Chondrocyte (in vitro differentiated cells): ENCODE measurements around the gene LCE1F. TPM values are rescaled to one million over a fixed set of nuclear protein-coding genes. Genes with fewer than 3 reads are reported as not detected.

ENCODE experiments used
- DNase-seq: peaks from one replicate; pipeline ENCODE4 v3.0.0; 2021; ENCODE audit warnings: mixed read lengths, low spot score
- H3K27ac Mint-ChIP-seq: one replicate; pipeline ENCODE4 v1.8.0; 2021; ENCODE audit warnings: mild to moderate bottlenecking, moderate library complexity, mixed read lengths; ENCODE audit not compliant: unreplicated experiment
- H3K27me3 Mint-ChIP-seq: 2 replicates; pipeline ENCODE4 v1.8.0; 2021; ENCODE audit warnings: low read depth, mixed read lengths
- H3K36me3 Mint-ChIP-seq: 2 replicates; pipeline ENCODE4 v1.8.0; 2021; ENCODE audit warnings: low read depth, mixed read lengths
- H3K4me1 Mint-ChIP-seq: 2 replicates; pipeline ENCODE4 v1.8.0; 2021; ENCODE audit warnings: low read depth, mild to moderate bottlenecking, mixed read lengths
- H3K4me3 Mint-ChIP-seq: one replicate; pipeline ENCODE4 v1.8.0; 2021; ENCODE audit warnings: mild to moderate bottlenecking, moderate library complexity, mixed read lengths; ENCODE audit not compliant: unreplicated experiment
- H3K9me3 Mint-ChIP-seq: 2 replicates; pipeline ENCODE4 v1.8.0; 2021; ENCODE audit warnings: low read depth, mixed read lengths
- CTCF ChIP-seq: fragments of 200-600 bp; sonication (generic); IDR thresholded peaks from 2 replicates; pipeline ENCODE4 v1.5.0; 2021; ENCODE audit warnings: antibody characterized with exemption, mild to moderate bottlenecking, moderate library complexity
- total RNA-seq: library from RNA; stranded (reverse); gene quantifications from 3 replicates; pipeline ENCODE4 v1.2.1, GENCODE V29; 2021

LCE1F gene
- total RNA-seq, 1 donor from 2014 or later, result not detected

GRCh38 chr1:152747831-152748230 is 27.1 kb upstream of the LCE1F start:
- Mint-ChIP-seq H3K27ac (no peak overlapping the region), H3K4me3 (no peak overlapping the region), H3K4me1 (no peaks in the 10 kb centered on the region), H3K27me3 (no peaks in the 10 kb centered on the region), H3K36me3 (peaks cover 1% of the 10 kb centered on the region), H3K9me3 (peaks cover 9% of the 10 kb centered on the region)
- DNase-seq, result no peak
- TF ChIP-seq CTCF, result no peak

GRCh38 chr1:152752225-152752624 is 22.7 kb upstream of the LCE1F start:
- Mint-ChIP-seq H3K4me1 (no peaks in the 10 kb centered on the region), H3K9me3 (peaks cover 22% of the 10 kb centered on the region), H3K27ac (no peak overlapping the region), H3K27me3 (no peaks in the 10 kb centered on the region), H3K36me3 (no peaks in the 10 kb centered on the region), H3K4me3 (no peak overlapping the region)
- no peak for DNase-seq
- TF ChIP-seq CTCF, result no peak

- DNase-seq, result no peak
- H3K4me3 Mint-ChIP-seq, result no peak overlapping the region
- no peak for TF ChIP-seq CTCF
- H3K27ac Mint-ChIP-seq, result no peak overlapping the region
- no peaks in the 10 kb centered on the region for H3K36me3 Mint-ChIP-seq
- no peaks in the 10 kb centered on the region for H3K4me1 Mint-ChIP-seq
- H3K9me3 Mint-ChIP-seq, result peaks cover 22% of the 10 kb centered on the region
- H3K27me3 Mint-ChIP-seq, result no peaks in the 10 kb centered on the region
Measured at GRCh38 chr1:152753586-152753985, 21.4 kb upstream of the LCE1F start.

GRCh38 chr1:152756872-152757271 is 18.1 kb upstream of the LCE1F start:
- H3K9me3 Mint-ChIP-seq, result peaks cover 41% of the 10 kb centered on the region
- DNase-seq, result no peak
- H3K36me3 Mint-ChIP-seq, result no peaks in the 10 kb centered on the region
- TF ChIP-seq CTCF, result no peak
- no peak overlapping the region for H3K27ac Mint-ChIP-seq
- no peaks in the 10 kb centered on the region for H3K4me1 Mint-ChIP-seq
- H3K27me3 Mint-ChIP-seq, result no peaks in the 10 kb centered on the region
- H3K4me3 Mint-ChIP-seq, result no peak overlapping the region

- Mint-ChIP-seq H3K27ac (no peak within 1 kb of the TSS), H3K27me3 (no peaks in the 10 kb centered on the region), H3K4me3 (no peak within 1 kb of the TSS), H3K9me3 (peaks cover 42% of the 10 kb centered on the region), H3K4me1 (no peaks in the 10 kb centered on the region), H3K36me3 (no peaks in the 10 kb centered on the region)
- no peak for DNase-seq
- TF ChIP-seq CTCF, result no peak
Measured at GRCh38 chr1:152757747-152758146, 17.2 kb upstream of the LCE1F start, which contains the start of gene KPRP. KPRP (plus strand) TSS chr1:152758025; CDS start chr1:152759589, 1,564 bp downstream.
